Measurements from ENCODE around the gene CDYL2.

DNA sequence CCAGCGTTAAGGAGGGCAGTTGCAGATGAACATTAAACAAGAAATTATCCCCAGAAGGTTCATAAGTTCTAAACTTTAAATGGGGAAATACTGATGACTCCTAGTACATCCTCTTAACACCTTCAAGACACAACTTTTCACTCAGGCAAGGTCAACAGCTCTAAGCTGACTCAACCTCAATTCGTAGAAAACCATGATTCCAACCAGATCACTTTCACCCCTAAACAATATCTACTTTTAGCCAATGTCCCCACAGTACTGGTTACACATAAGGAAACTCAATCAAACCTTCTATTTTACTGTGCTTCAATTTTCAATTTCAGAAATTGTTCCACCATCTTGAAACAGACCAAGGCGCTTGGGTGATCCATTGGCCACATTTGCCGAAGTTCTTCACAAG is 2.3 kb downstream of the CDYL2 start:
- TF ChIP-seq, protein P1, sequence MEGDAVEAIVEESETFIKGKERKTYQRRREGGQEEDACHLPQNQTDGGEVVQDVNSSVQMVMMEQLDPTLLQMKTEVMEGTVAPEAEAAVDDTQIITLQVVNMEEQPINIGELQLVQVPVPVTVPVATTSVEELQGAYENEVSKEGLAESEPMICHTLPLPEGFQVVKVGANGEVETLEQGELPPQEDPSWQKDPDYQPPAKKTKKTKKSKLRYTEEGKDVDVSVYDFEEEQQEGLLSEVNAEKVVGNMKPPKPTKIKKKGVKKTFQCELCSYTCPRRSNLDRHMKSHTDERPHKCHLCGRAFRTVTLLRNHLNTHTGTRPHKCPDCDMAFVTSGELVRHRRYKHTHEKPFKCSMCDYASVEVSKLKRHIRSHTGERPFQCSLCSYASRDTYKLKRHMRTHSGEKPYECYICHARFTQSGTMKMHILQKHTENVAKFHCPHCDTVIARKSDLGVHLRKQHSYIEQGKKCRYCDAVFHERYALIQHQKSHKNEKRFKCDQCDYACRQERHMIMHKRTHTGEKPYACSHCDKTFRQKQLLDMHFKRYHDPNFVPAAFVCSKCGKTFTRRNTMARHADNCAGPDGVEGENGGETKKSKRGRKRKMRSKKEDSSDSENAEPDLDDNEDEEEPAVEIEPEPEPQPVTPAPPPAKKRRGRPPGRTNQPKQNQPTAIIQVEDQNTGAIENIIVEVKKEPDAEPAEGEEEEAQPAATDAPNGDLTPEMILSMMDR (IDR thresholded peaks at IDR 0.05; ENCODE audit: low read depth, low read length) = no peak
- no peak for TF ChIP-seq POLR2A (IDR thresholded peaks at IDR 0.05; ENCODE audit: extremely low read depth, insufficient read length)
- TF ChIP-seq MYC (IDR thresholded peaks at IDR 0.05; ENCODE audit: low read depth, low read length) = no peak
- no peak for TF ChIP-seq MAX (IDR thresholded peaks at IDR 0.05; ENCODE audit: low read depth, low read length)

All from NB4 (cell line).